MCF 10A (cell line): ENCODE results near the gene ARHGAP4. TPM values are rescaled to one million over a fixed set of nuclear protein-coding genes. Genes with fewer than 3 reads are reported as not detected.

Experiments
- BruUV-seq: library from RNA; stranded (reverse); fragments of 400-500 nt; replicated peaks from 2 replicates; lab custom pipeline; 2021; lab: Mats Ljungman, UMichigan
- CTCF ChIA-PET: fragments of 300-600 bp; sonication (Branson Sonifier 250); formaldehyde crosslinking; extraction: SDS; loops from one replicate; lab custom pipeline; 2021; ENCODE audit warnings: antibody characterized with exemption, inconsistent platforms; lab: Yijun Ruan, JAX
- POLR2A ChIA-PET: fragments of 300-600, 350-650 bp; sonication (Branson Sonifier 250); formaldehyde crosslinking; extraction: SDS; loops from one replicate; lab custom pipeline; 2020; ENCODE audit warnings: antibody characterized with exemption, inconsistent platforms; lab: Yijun Ruan, JAX
- DNase-seq: peaks from one replicate; pipeline ENCODE4 v3.0.0-alpha.2; 2018; ENCODE audit not compliant: unreplicated experiment
- H3K27ac Mint-ChIP-seq: one replicate; pipeline ENCODE4 v1.8.0; 2022; ENCODE audit warnings: mild to moderate bottlenecking, low read depth, mixed read lengths; ENCODE audit not compliant: unreplicated experiment
- H3K27me3 Mint-ChIP-seq: one replicate; pipeline ENCODE4 v1.8.0; 2022; ENCODE audit warnings: mixed read lengths; ENCODE audit not compliant: insufficient read depth, unreplicated experiment
- H3K36me3 Mint-ChIP-seq: one replicate; pipeline ENCODE4 v1.8.0; 2022; ENCODE audit warnings: mild to moderate bottlenecking, moderate library complexity, mixed read lengths; ENCODE audit not compliant: insufficient read depth, unreplicated experiment
- H3K4me1 Mint-ChIP-seq: one replicate; pipeline ENCODE4 v1.8.0; 2022; ENCODE audit warnings: mixed read lengths; ENCODE audit not compliant: insufficient read depth, unreplicated experiment
- H3K4me3 Mint-ChIP-seq: one replicate; pipeline ENCODE4 v1.8.0; 2022; ENCODE audit warnings: mild to moderate bottlenecking, moderate library complexity, mixed read lengths; ENCODE audit not compliant: unreplicated experiment
- H3K9me3 Mint-ChIP-seq: one replicate; pipeline ENCODE4 v1.8.0; 2022; ENCODE audit warnings: mixed read lengths; ENCODE audit not compliant: unreplicated experiment
- CTCF ChIP-seq: fragments of 200-600 bp; IDR thresholded peaks from one replicate; pipeline ENCODE4 v1.8.0; 2022; ENCODE audit warnings: antibody characterized with exemption, mild to moderate bottlenecking; ENCODE audit not compliant: unreplicated experiment
- intact Hi-C: fragments of 100-400 bp; cut with micrococcal nuclease; formaldehyde crosslinking; loops from 2 replicates; pipeline ENCODE4 v1.14.1; 2022
- total RNA-seq: library from RNA; stranded (reverse); gene quantifications from 2 replicates; pipeline ENCODE4 v1.2.3, GENCODE V29; 2022

Gene ARHGAP4
- total RNA-seq, 1 experiment from 2014 or later = 2.3 TPM

DNA sequence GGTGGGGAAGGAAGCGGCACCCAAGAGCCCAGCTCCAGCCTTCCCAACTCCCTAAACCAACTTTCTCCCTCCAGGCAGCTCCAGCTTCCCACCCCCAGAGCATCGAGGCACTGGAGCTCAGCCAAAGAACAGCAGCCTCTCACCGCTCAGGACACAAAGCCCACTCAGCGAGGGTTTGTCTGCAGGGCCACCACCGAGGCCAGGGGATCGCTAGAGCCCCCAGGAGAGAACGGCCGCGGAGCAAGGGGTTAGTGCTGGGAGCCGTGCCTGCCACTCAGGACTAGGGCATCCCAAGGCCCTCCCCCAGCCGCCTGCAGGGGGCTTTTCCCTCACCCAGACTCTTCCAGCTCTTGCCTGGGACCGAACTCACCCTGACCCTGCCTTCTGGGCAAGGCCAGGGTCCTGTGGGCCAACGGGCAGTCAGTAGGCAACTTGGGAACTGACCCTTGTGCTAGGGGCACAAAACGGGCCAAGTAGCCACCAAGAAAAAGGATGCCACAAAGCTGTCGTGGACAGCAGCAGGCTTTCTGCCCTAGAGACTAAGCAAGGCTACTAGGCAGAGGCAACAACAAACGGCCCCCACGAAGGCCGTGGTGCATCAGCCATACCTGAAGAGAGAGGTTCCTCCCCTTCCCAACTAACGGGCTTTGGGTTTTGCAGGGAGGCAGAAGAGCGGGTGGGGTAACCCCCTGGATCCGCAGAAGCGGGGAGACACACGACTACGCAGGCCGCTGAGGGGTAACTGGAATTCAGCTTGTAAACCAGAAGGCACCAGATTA lies 43.2 kb upstream of the ARHGAP4 start:
- intact Hi-C loops = no loop called here
- Mint-ChIP-seq H3K4me1 (peaks cover 25% of the 10 kb centered on the region), H3K27me3 (no peaks in the 10 kb centered on the region), H3K27ac (no peak overlapping the region), H3K9me3 (no peaks in the 10 kb centered on the region), H3K4me3 (peak overlapping the region; percentile 95), H3K36me3 (peaks cover 15% of the 10 kb centered on the region)
- no peak for TF ChIP-seq CTCF
- POLR2A ChIA-PET = interaction anchor here (0.7 to 1.5 kb wide), 3 partner anchors 19 to 410 kb away, joined by 3 to 6 read pairs (median 4); partner anchors contain the start of gene EMD
- CTCF ChIA-PET = interaction anchor here (0.5 to 5.2 kb wide), 6 partner anchors 17 to 794 kb away, joined by 3 to 50 read pairs (median 3); partner anchors contain the start of gene RENBP
- TSS peak; percentile 3 for BruUV-seq
- no peak for DNase-seq

- ChIA-PET CTCF (interaction anchor here (0.5 to 5.2 kb wide), 7 partner anchors 17 to 794 kb away, joined by 3 to 50 read pairs (median 3); partner anchors contain the start of gene RENBP), POLR2A (interaction anchor here (0.7 to 1.5 kb wide), 5 partner anchors 20 to 410 kb away, joined by 3 to 6 read pairs (median 4); partner anchors contain the start of gene EMD)
- TF ChIP-seq CTCF = no peak
- Mint-ChIP-seq H3K36me3 (peaks cover 15% of the 10 kb centered on the region), H3K4me3 (peak overlapping the region; percentile 95), H3K27ac (no peak overlapping the region), H3K4me1 (peaks cover 22% of the 10 kb centered on the region), H3K9me3 (no peaks in the 10 kb centered on the region), H3K27me3 (no peaks in the 10 kb centered on the region)
- no TSS peak for BruUV-seq
- no peak for DNase-seq
- intact Hi-C loops = no loop called here
Observed at GRCh38 chrX:153968754-153969124, 42.7 kb upstream of the ARHGAP4 start.

DNA sequence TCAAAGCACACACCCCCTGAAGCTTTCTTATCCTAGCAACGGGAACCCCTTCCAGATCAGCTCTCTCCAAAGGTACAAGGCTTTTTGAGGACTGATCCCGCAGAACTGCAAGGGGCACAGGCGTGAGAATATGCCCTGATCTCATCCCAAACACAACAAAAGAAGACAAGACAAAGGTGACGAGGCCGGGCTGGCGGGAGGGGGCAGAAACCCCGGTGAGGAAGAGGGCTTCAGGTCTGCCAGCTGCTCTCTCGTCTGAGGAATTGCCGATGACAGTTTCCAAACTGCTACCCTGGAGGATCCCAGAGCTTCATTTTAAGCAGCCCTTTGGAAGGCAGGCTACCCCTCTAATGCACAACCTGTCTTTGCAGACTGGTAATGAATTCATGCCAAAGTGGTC lies 42.2 kb upstream of the ARHGAP4 start:
- ChIA-PET POLR2A (interaction anchor here (0.6 to 1.5 kb wide), 4 partner anchors 23 to 81 kb away, joined by 3 to 5 read pairs (median 4); no protein-coding TSS in a partner anchor), CTCF (interaction anchor here (0.6 to 5.2 kb wide), 6 partner anchors 16 to 1012 kb away, joined by 3 to 50 read pairs (median 4); partner anchors contain the start of gene RENBP)
- Mint-ChIP-seq H3K4me3 (peak overlapping the region; percentile 5), H3K9me3 (no peaks in the 10 kb centered on the region), H3K4me1 (peaks cover 21% of the 10 kb centered on the region), H3K27me3 (no peaks in the 10 kb centered on the region), H3K27ac (no peak overlapping the region), H3K36me3 (peaks cover 17% of the 10 kb centered on the region)
- DNase-seq = no peak
- intact Hi-C loops = no loop called here
- no TSS peak for BruUV-seq
- no peak for TF ChIP-seq CTCF

GRCh38 chrX:153967536-153968224 lies 41.6 kb upstream of the ARHGAP4 start:
- no peak for DNase-seq
- H3K36me3 Mint-ChIP-seq = peaks cover 19% of the 10 kb centered on the region
- no peak for TF ChIP-seq CTCF
- ChIA-PET POLR2A (interaction anchor here (0.6 to 1.5 kb wide), 4 partner anchors 23 to 82 kb away, joined by 3 to 5 read pairs (median 4); no protein-coding TSS in a partner anchor), CTCF (interaction anchor here (0.6 to 5.2 kb wide), 9 partner anchors 10 to 1013 kb away, joined by 3 to 50 read pairs (median 3); partner anchors contain the start of gene RENBP)
- H3K4me3 Mint-ChIP-seq = peak overlapping the region; percentile 5
- H3K4me1 Mint-ChIP-seq = peaks cover 19% of the 10 kb centered on the region
- intact Hi-C loops = no loop called here
- H3K27me3 Mint-ChIP-seq = no peaks in the 10 kb centered on the region
- H3K27ac Mint-ChIP-seq = no peak overlapping the region
- no peaks in the 10 kb centered on the region for H3K9me3 Mint-ChIP-seq
- no TSS peak for BruUV-seq
